GM21528 (cell line): Measurements from ENCODE around the gene REXO5.

Source experiments
- ATAC-seq: cut with Tn5 transposase; IDR thresholded peaks from one replicate; pipeline ENCODE4 v1.9.1; 2021; ENCODE audit warnings: mild to moderate bottlenecking, moderate library complexity; ENCODE audit not compliant: unreplicated experiment, low FRiP score

REXO5 gene

GRCh38 chr16:20899071-20899470, 92.7 kb downstream of the REXO5 start:
- no peak for ATAC-seq
